ENCODE measurements around the gene NIPA2.

DNA sequence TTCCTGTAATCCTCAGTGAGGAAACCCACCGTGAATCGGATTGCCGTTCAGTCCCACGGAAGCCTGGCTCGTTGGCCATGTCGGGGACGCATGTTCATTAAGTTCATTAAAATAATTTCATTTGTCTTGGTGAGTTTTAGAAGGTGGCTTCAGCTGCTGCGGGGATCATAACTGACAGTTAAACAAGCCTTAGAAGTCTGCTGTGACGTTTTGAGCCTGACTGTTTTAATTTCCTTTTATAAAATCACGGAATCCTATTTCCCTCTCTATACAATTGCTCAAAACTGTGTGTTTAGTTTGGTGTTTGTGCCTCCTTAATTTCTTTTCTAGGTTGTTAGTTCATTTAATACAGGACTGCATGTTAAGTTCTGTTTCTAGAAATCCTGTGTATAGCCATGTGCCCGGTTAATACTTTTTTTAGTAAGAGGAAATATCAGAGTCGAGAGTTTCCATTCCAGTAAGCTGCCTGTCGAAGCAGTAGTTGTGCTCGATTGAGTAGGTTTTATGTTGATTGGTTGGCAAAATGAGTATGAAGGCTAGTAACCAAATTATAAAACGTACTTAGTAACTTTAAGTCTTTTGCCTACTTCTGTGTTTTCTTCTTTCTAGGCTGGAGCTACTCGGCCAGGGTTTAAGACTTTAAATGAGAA is 705 bp downstream of the NIPA2 start:
- TF ChIP-seq ZSCAN16 (tag by site-specific recombination; IDR thresholded peaks at IDR 0.05) (no peak), ZBTB20 (tag by site-specific recombination; IDR thresholded peaks at IDR 0.05) (no peak), ZNF274 (IDR thresholded peaks at IDR 0.05; ENCODE audit: low read length) (no peak), ZNF274 (tag by site-specific recombination; IDR thresholded peaks at IDR 0.05; ENCODE audit: borderline replicate concordance) (no peak), YY1 (tag by site-specific recombination; IDR thresholded peaks at IDR 0.05) (no peak), ZNF184 (tag by site-specific recombination; IDR thresholded peaks at IDR 0.05) (no peak)
- TF ChIP-seq, protein P1, sequence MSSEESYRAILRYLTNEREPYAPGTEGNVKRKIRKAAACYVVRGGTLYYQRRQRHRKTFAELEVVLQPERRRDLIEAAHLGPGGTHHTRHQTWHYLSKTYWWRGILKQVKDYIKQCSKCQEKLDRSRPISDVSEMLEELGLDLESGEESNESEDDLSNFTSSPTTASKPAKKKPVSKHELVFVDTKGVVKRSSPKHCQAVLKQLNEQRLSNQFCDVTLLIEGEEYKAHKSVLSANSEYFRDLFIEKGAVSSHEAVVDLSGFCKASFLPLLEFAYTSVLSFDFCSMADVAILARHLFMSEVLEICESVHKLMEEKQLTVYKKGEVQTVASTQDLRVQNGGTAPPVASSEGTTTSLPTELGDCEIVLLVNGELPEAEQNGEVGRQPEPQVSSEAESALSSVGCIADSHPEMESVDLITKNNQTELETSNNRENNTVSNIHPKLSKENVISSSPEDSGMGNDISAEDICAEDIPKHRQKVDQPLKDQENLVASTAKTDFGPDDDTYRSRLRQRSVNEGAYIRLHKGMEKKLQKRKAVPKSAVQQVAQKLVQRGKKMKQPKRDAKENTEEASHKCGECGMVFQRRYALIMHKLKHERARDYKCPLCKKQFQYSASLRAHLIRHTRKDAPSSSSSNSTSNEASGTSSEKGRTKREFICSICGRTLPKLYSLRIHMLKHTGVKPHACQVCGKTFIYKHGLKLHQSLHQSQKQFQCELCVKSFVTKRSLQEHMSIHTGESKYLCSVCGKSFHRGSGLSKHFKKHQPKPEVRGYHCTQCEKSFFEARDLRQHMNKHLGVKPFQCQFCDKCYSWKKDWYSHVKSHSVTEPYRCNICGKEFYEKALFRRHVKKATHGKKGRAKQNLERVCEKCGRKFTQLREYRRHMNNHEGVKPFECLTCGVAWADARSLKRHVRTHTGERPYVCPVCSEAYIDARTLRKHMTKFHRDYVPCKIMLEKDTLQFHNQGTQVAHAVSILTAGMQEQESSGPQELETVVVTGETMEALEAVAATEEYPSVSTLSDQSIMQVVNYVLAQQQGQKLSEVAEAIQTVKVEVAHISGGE (tag by site-specific recombination; conservative IDR thresholded peaks at IDR 0.05; ENCODE audit: low read depth), result no peak
- TF ChIP-seq, protein P2, sequence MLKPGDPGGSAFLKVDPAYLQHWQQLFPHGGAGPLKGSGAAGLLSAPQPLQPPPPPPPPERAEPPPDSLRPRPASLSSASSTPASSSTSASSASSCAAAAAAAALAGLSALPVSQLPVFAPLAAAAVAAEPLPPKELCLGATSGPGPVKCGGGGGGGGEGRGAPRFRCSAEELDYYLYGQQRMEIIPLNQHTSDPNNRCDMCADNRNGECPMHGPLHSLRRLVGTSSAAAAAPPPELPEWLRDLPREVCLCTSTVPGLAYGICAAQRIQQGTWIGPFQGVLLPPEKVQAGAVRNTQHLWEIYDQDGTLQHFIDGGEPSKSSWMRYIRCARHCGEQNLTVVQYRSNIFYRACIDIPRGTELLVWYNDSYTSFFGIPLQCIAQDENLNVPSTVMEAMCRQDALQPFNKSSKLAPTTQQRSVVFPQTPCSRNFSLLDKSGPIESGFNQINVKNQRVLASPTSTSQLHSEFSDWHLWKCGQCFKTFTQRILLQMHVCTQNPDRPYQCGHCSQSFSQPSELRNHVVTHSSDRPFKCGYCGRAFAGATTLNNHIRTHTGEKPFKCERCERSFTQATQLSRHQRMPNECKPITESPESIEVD (tag by site-specific recombination; IDR thresholded peaks at IDR 0.05), result no peak
